ENCODE measurements around the gene MYBPH. TPM values are rescaled to one million over a fixed set of nuclear protein-coding genes. Genes with fewer than 3 reads are reported as not detected.

MYBPH gene
- total RNA-seq, 1 experiment from 2014 or later: not detected

- Mint-ChIP-seq H3K4me1 (peaks cover 12 to 13% of the 10 kb centered on the region in 2 experiments), H3K36me3 (ENCODE audit: insufficient read depth in 1 of 3, low read depth in 3 of 3) (no peaks in the 10 kb centered on the region), H3K27me3 (ENCODE audit: low read depth) (peaks cover 4% of the 10 kb centered on the region), H3K27ac (peak overlapping the region in 1 of 3 experiments; percentile 55; a peak in 1 of 7 replicates), H3K9me3 (no peaks in the 10 kb centered on the region), H3K4me3 (no peak overlapping the region)
- H3K23me2 ChIP-seq (ENCODE audit: insufficient read length, low read depth, low read length, poor library complexity, severe bottlenecking): no peaks in the 10 kb centered on the region
- WGBS (ENCODE audit: extremely low coverage, insufficient read length, low lambda C conversion rate): no CpG with 5 or more reads among the region's 22 CpGs
- H3K9ac ChIP-seq (ENCODE audit: extremely low read depth, insufficient read length, low read length): no peak overlapping the region
- no peak overlapping the region for H2AK5ac ChIP-seq (ENCODE audit: insufficient read length, low read length)
- no peaks in the 10 kb centered on the region for H3K9me3 ChIP-seq (ENCODE audit: control insufficient read depth, low read depth, low read length)
- no peak overlapping the region for H4K5ac ChIP-seq (ENCODE audit: insufficient read length, low read depth, low read length)
- H4K20me1 ChIP-seq (ENCODE audit: control insufficient read depth, insufficient read depth, insufficient read length): no peaks in the 10 kb centered on the region
- H3K79me1 ChIP-seq (ENCODE audit: insufficient read depth, low read depth, low read length, poor library complexity, severe bottlenecking): no peaks in the 10 kb centered on the region
- no peak overlapping the region for H3K4ac ChIP-seq (ENCODE audit: low read depth, low read length)
- H2AFZ ChIP-seq (ENCODE audit: low read length): no peak overlapping the region
- H3K23ac ChIP-seq (ENCODE audit: insufficient read length, low read depth, low read length): no peak overlapping the region
- H2BK5ac ChIP-seq (ENCODE audit: insufficient read length, low read length): no peak overlapping the region
- no peak overlapping the region for H3K4me2 ChIP-seq (ENCODE audit: insufficient read depth, insufficient read length, low read length)
- H4K91ac ChIP-seq (ENCODE audit: insufficient read length, low read depth, low read length): no peak overlapping the region
- no peak for DNase-seq
- no peak overlapping the region for H2BK20ac ChIP-seq (ENCODE audit: low read depth, low read length, poor library complexity, severe bottlenecking)
- H2BK120ac ChIP-seq (ENCODE audit: low read depth, low read length, poor library complexity, severe bottlenecking): no peak overlapping the region
- no peaks in the 10 kb centered on the region for H3K79me2 ChIP-seq (ENCODE audit: insufficient read depth, low read length)
- H3K27ac ChIP-seq (ENCODE audit: insufficient read length, low read depth, low read length): no peak overlapping the region
- no peak for TF ChIP-seq CTCF (conservative IDR thresholded peaks at IDR 0.05)
- H2BK15ac ChIP-seq (ENCODE audit: low read depth, low read length): no peak overlapping the region
- no peaks in the 10 kb centered on the region for H3K4me1 ChIP-seq (ENCODE audit: insufficient read depth, low read length)
- H3K56ac ChIP-seq (ENCODE audit: insufficient read length, low read depth, low read length): no peak overlapping the region
- no peak overlapping the region for H3K14ac ChIP-seq (ENCODE audit: insufficient read depth, low read length)
- H3T11ph ChIP-seq (ENCODE audit: low read length): no peak overlapping the region
- H2BK12ac ChIP-seq (ENCODE audit: insufficient read length, low read depth, low read length): no peak overlapping the region
- H4K8ac ChIP-seq (replicated peaks; ENCODE audit: insufficient read length, low read depth, low read length): no peak overlapping the region
- H3K18ac ChIP-seq (ENCODE audit: insufficient read length, low read depth, low read length): no peak overlapping the region
- H3K27me3 ChIP-seq (ENCODE audit: insufficient read depth, low read length): no peaks in the 10 kb centered on the region
Measured at GRCh38 chr1:203171341-203172183, 4.1 kb downstream of the MYBPH start.

Measured in H9 (cell line).